WTC11 (cell line): ENCODE measurements around the gene SNX25. TPM values are rescaled to one million over a fixed set of nuclear protein-coding genes. Genes with fewer than 3 reads are reported as not detected.

Experiments
- ATAC-seq: fragments of 200-7000 bp; cut with Tn5 transposase; 2 replicates; pipeline ENCODE4 v1.10.0; 2021; ENCODE audit warnings: mild to moderate bottlenecking, moderate library complexity
- CTCF ChIA-PET: fragments of 300-600 bp; sonication (Branson Sonifier 250); formaldehyde crosslinking; loops from one replicate; lab custom pipeline; 2021; ENCODE audit warnings: antibody characterized with exemption; lab: Charles Lee
- POLR2A ChIA-PET: fragments of 350-600 bp; sonication (Branson Sonifier 250); formaldehyde crosslinking; loops from one replicate; lab custom pipeline; 2021; ENCODE audit warnings: antibody characterized with exemption; lab: Charles Lee
- DNase-seq: peaks from one replicate; pipeline ENCODE4 v3.0.0; 2021; ENCODE audit warnings: low spot score
- H3K27ac Mint-ChIP-seq: 2 replicates; pipeline ENCODE4 v1.8.0; 2021; ENCODE audit warnings: mixed read lengths
- H3K27me3 Mint-ChIP-seq: 2 replicates; pipeline ENCODE4 v1.8.0; 2021; ENCODE audit warnings: low read depth, mild to moderate bottlenecking, moderate library complexity, mixed read lengths
- H3K36me3 Mint-ChIP-seq: 2 replicates; pipeline ENCODE4 v1.8.0; 2021; ENCODE audit warnings: mixed read lengths
- H3K4me1 Mint-ChIP-seq: 2 replicates; pipeline ENCODE4 v1.8.0; 2022; ENCODE audit warnings: mixed read lengths
- H3K4me3 Mint-ChIP-seq: 2 replicates; pipeline ENCODE4 v1.8.0; 2021; ENCODE audit warnings: mild to moderate bottlenecking, moderate library complexity, mixed read lengths
- H3K9me3 Mint-ChIP-seq: 2 replicates; pipeline ENCODE4 v1.8.0; 2021; ENCODE audit warnings: mixed read lengths
- AR ChIP-seq: fragments of 250-450 bp; sonication (Bioruptor Pico); IDR thresholded peaks from 2 replicates; pipeline ENCODE4 v1.9.0; 2021; ENCODE audit warnings: mild to moderate bottlenecking
- CREM ChIP-seq: sonication (generic); formaldehyde crosslinking; IDR thresholded peaks from 2 replicates; pipeline ENCODE4 v1.8.1; 2022; ENCODE audit warnings: mild to moderate bottlenecking, missing genetic modification reagents, moderate library complexity
- E2F4 ChIP-seq: sonication (generic); formaldehyde crosslinking; IDR thresholded peaks from 2 replicates; pipeline ENCODE4 v1.8.1; 2022; ENCODE audit warnings: low read depth, mild to moderate bottlenecking, moderate library complexity, missing genetic modification reagents, borderline replicate concordance
- E2F5 ChIP-seq: sonication (generic); formaldehyde crosslinking; IDR thresholded peaks from 2 replicates; pipeline ENCODE4 v1.8.1; 2022; ENCODE audit warnings: mild to moderate bottlenecking, moderate library complexity, missing genetic modification reagents
- ELF4 ChIP-seq: sonication (generic); formaldehyde crosslinking; IDR thresholded peaks from 2 replicates; pipeline ENCODE4 v1.8.1; 2022; ENCODE audit warnings: low read depth, mild to moderate bottlenecking, moderate library complexity, missing genetic modification reagents
- GRHL2 ChIP-seq: fragments of 250-450 bp; sonication (Bioruptor Pico); IDR thresholded peaks from 2 replicates; pipeline ENCODE4 v1.8.0; 2022; ENCODE audit warnings: mild to moderate bottlenecking, moderate library complexity; ENCODE audit not compliant: insufficient replicate concordance, severe bottlenecking
- NR1H2 ChIP-seq: sonication (generic); formaldehyde crosslinking; IDR thresholded peaks from 2 replicates; pipeline ENCODE4 v1.9.0; 2021; ENCODE audit warnings: mild to moderate bottlenecking, moderate library complexity, missing genetic modification reagents
- PRRX2 ChIP-seq: fragments of 250-450 bp; sonication (Bioruptor Pico); IDR thresholded peaks from 2 replicates; pipeline ENCODE4 v1.8.0; 2021; ENCODE audit warnings: mild to moderate bottlenecking
- SP1 ChIP-seq: sonication (generic); formaldehyde crosslinking; conservative IDR thresholded peaks from 2 replicates; pipeline ENCODE4 v1.8.1; 2022; ENCODE audit warnings: missing genetic modification reagents
- TP53 ChIP-seq: sonication (generic); formaldehyde crosslinking; IDR thresholded peaks from 2 replicates; pipeline ENCODE4 v1.8.1; 2023; ENCODE audit warnings: mild to moderate bottlenecking, missing genetic modification reagents
- ZBTB43 ChIP-seq: sonication (generic); formaldehyde crosslinking; IDR thresholded peaks from 2 replicates; pipeline ENCODE4 v1.8.1; 2023; ENCODE audit warnings: mild to moderate bottlenecking, missing genetic modification reagents
- ZNF219 ChIP-seq: sonication (generic); formaldehyde crosslinking; IDR thresholded peaks from 2 replicates; pipeline ENCODE4 v1.8.0; 2023; ENCODE audit warnings: missing genetic modification reagents, mild to moderate bottlenecking, borderline replicate concordance
- ZNF423 ChIP-seq: fragments of 250-450 bp; sonication (Bioruptor Pico); IDR thresholded peaks from 2 replicates; pipeline ENCODE4 v2.1.2; 2022; ENCODE audit warnings: mild to moderate bottlenecking, moderate library complexity
- total RNA-seq: library from RNA; stranded (reverse); gene quantifications from 3 replicates; pipeline ENCODE4 v1.2.3, GENCODE V29; 2021
- TF ChIP-seq, protein P1 (sequence below): sonication (generic); formaldehyde crosslinking; conservative IDR thresholded peaks from 2 replicates; pipeline ENCODE4 v1.8.1; 2023; ENCODE audit warnings: mild to moderate bottlenecking, low read depth, missing genetic modification reagents, moderate library complexity

SNX25 gene
- total RNA-seq, 1 experiment from 2014 or later: 16.9 TPM

- TF ChIP-seq, protein P1, sequence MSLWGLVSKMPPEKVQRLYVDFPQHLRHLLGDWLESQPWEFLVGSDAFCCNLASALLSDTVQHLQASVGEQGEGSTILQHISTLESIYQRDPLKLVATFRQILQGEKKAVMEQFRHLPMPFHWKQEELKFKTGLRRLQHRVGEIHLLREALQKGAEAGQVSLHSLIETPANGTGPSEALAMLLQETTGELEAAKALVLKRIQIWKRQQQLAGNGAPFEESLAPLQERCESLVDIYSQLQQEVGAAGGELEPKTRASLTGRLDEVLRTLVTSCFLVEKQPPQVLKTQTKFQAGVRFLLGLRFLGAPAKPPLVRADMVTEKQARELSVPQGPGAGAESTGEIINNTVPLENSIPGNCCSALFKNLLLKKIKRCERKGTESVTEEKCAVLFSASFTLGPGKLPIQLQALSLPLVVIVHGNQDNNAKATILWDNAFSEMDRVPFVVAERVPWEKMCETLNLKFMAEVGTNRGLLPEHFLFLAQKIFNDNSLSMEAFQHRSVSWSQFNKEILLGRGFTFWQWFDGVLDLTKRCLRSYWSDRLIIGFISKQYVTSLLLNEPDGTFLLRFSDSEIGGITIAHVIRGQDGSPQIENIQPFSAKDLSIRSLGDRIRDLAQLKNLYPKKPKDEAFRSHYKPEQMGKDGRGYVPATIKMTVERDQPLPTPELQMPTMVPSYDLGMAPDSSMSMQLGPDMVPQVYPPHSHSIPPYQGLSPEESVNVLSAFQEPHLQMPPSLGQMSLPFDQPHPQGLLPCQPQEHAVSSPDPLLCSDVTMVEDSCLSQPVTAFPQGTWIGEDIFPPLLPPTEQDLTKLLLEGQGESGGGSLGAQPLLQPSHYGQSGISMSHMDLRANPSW: no peak
These were observed 45.0 kb downstream of the SNX25 start (continued) for GRCh38 chr4:185254434-185254833.

GRCh38 chr4:185255868-185256267 is 46.5 kb downstream of the SNX25 start:
- Mint-ChIP-seq H3K4me1 (peaks cover 41% of the 10 kb centered on the region), H3K36me3 (no peaks in the 10 kb centered on the region), H3K27ac (0 out of 2 replicates have a peak overlapping the region, but pooled peaks have one; percentile 1), H3K27me3 (no peaks in the 10 kb centered on the region), H3K4me3 (no peak overlapping the region), H3K9me3 (no peaks in the 10 kb centered on the region)
- no peak for DNase-seq
- CTCF ChIA-PET: interaction anchor here (0.6 kb wide), 1 partner anchor 44 kb away, joined by 3 read pairs; no protein-coding TSS in a partner anchor
- no peak for TF ChIP-seq ELF4 (CRISPR knock-in tag)
- TF ChIP-seq ZBTB43 (CRISPR knock-in tag): no peak
- no peak for TF ChIP-seq NR1H2
- TF ChIP-seq E2F5 (CRISPR knock-in tag): no peak
- no peak for TF ChIP-seq AR
- TF ChIP-seq, protein P1: no peak
- no peak for TF ChIP-seq GRHL2 (CRISPR knock-in tag)
- TF ChIP-seq SP1: no peak
- TF ChIP-seq CREM (CRISPR knock-in tag): no peak
- no peak for TF ChIP-seq PRRX2 (CRISPR knock-in tag)
- no peak for TF ChIP-seq TP53
- TF ChIP-seq ZNF423: no peak
- no peak for TF ChIP-seq E2F4
- no peak for TF ChIP-seq ZNF219 (CRISPR knock-in tag)
- POLR2A ChIA-PET: no interaction called here
- no peak for ATAC-seq
